Cardiac muscle cell (in vitro differentiated cells and primary cell): Measurements from ENCODE around the gene HSF2. TPM values are rescaled to one million over a fixed set of nuclear protein-coding genes. Genes with fewer than 3 reads are reported as not detected.
A peak's percentile ranks its signal among the peaks of the same experiment; 100 is the strongest.

Experiments used
- DNase-seq, 2 donors: peaks; one replicate each; pipeline versions ENCODE4 v3.0.0 to v3.0.0-alpha.2; 2010 to 2017; ENCODE audit warnings: low read depth in 1 of 2, low spot score in 1 of 2
- H3K27ac ChIP-seq: fragments of 200-600 bp; sonication (generic); 2 replicates; pipeline ENCODE4 v1.5.1; 2016
- H3K27me3 ChIP-seq: fragments of 200-600 bp; sonication (generic); 2 replicates; pipeline ENCODE4 v1.6.0; 2016; ENCODE audit warnings: control low read depth
- H3K36me3 ChIP-seq: fragments of 200-600 bp; sonication (generic); 2 replicates; pipeline ENCODE4 v1.5.1; 2016; ENCODE audit warnings: control low read depth
- H3K4me1 ChIP-seq: fragments of 200-600 bp; sonication (generic); 2 replicates; pipeline ENCODE4 v1.8.1; 2017; ENCODE audit warnings: low read depth, mild to moderate bottlenecking, mixed run types
- H3K4me3 ChIP-seq: fragments of 200-600 bp; sonication (generic); 2 replicates; pipeline ENCODE4 v1.5.1; 2016; ENCODE audit warnings: mild to moderate bottlenecking
- H3K9me3 ChIP-seq: fragments of 200-600 bp; sonication (generic); 2 replicates; pipeline ENCODE4 v1.5.1; 2017; ENCODE audit warnings: low read depth, mild to moderate bottlenecking, control low read depth
- polyA plus RNA-seq: library from polyadenylated mRNA; unstranded; fragments of >200 nt; fragmentation: Nextera tagmentation; extraction: Ambion mirVana; gene quantifications from 2 replicates; pipeline ENCODE4 v1.2.1, GENCODE V29; 2016
- total RNA-seq: library from RNA; depleted of rRNA; stranded (reverse); fragments of >200 nt; gene quantifications from 2 replicates; pipeline ENCODE4 v1.2.3, GENCODE V29; 2016
- TF ChIP-seq, protein P1 (sequence below): IDR thresholded peaks from 2 replicates; pipeline ENCODE4 v1.5.1; 2012; ENCODE audit warnings: low read depth, mild to moderate bottlenecking, low read length

Gene HSF2
- total and polyA plus RNA-seq, 2 experiments from 2014 or later: 42.0 to 72.3 TPM

DNA sequence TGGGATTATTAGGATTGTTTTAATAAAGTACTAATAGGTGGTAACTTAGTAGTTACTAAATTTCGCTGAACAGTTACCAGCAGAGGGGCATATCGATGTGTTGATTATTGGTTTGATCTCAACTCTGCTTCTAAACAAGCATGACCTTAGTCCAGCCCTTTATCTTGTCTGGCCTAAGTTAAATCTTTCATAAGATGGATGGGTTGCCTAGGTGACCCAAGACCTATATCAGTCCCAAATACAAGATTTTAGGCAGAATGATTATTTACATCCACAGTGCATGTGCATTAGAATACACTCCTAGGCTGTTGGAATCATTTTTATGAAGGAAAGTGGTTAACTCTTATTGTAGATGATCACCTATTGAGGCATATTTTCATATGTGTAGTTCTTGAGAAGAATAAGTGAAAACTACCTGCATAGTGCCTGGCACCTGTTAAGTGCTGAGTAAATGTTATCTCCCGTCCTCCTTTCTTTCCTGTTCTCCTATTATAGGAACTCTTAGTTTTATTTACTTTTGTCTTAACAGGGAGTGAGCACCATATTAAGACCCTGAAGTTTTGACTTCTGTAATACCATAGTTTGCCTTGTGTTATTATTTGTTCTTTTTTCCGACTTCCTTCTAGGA is 1.1 kb downstream of the HSF2 start:
- H3K36me3 ChIP-seq: no peaks in the 10 kb centered on the region
- no peak for DNase-seq
- H3K27ac ChIP-seq: no peak overlapping the region
- peak overlapping the region; percentile 92 for H3K4me3 ChIP-seq
- peaks cover 20% of the 10 kb centered on the region for H3K4me1 ChIP-seq
- TF ChIP-seq, protein P1, sequence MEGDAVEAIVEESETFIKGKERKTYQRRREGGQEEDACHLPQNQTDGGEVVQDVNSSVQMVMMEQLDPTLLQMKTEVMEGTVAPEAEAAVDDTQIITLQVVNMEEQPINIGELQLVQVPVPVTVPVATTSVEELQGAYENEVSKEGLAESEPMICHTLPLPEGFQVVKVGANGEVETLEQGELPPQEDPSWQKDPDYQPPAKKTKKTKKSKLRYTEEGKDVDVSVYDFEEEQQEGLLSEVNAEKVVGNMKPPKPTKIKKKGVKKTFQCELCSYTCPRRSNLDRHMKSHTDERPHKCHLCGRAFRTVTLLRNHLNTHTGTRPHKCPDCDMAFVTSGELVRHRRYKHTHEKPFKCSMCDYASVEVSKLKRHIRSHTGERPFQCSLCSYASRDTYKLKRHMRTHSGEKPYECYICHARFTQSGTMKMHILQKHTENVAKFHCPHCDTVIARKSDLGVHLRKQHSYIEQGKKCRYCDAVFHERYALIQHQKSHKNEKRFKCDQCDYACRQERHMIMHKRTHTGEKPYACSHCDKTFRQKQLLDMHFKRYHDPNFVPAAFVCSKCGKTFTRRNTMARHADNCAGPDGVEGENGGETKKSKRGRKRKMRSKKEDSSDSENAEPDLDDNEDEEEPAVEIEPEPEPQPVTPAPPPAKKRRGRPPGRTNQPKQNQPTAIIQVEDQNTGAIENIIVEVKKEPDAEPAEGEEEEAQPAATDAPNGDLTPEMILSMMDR: no peak
- H3K27me3 ChIP-seq: peaks cover 26% of the 10 kb centered on the region
- no peaks in the 10 kb centered on the region for H3K9me3 ChIP-seq

DNA sequence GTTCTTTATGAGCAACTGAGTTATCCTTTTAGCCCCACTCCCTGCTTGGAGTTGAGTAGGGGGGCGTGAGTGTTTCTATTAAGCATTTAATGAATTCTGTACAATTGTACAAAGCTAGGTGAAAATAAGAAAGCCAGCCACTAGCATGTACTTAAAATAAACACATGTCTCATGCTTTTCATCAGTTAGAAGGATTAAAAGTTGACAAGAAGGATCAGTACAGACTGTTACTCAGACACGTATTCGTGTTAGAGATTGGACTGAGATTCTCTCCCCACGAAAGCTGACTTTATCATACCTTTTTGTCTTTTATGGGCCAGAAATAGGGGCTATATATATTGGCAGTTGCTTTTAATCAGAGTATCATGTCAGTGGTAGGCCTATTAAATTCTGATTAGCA is 1.7 kb downstream of the HSF2 start:
- Histone ChIP-seq H3K27me3 (peaks cover 21% of the 10 kb centered on the region), H3K4me3 (peak overlapping the region; percentile 92), H3K27ac (no peak overlapping the region), H3K9me3 (no peaks in the 10 kb centered on the region), H3K36me3 (no peaks in the 10 kb centered on the region), H3K4me1 (peaks cover 20% of the 10 kb centered on the region)
- DNase-seq: no peak
- TF ChIP-seq, protein P1: no peak

DNA sequence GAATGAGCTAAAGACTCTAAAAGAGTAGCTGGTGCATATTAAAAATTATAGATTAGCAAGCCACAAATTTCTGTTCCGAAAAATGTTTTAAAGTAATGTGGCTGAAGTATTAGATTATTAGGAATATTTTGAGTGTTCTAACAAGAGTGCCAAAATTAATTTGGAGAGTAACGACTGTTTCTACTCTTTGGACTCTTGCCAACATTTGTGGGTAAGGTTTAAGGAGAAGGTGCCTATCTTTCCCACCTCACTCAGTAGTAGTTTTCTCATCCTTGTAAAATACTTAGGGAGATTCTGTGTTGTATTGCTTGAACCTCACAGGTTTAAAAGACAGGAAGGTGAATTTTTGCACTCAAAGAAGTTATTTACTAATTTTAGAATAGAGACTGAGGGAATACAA is 5.0 kb downstream of the HSF2 start:
- Histone ChIP-seq H3K9me3 (no peaks in the 10 kb centered on the region), H3K27me3 (no peaks in the 10 kb centered on the region), H3K27ac (no peak overlapping the region), H3K36me3 (no peaks in the 10 kb centered on the region), H3K4me1 (peaks cover 26% of the 10 kb centered on the region), H3K4me3 (no peak overlapping the region)
- no peak for DNase-seq
- TF ChIP-seq, protein P1: no peak

DNA sequence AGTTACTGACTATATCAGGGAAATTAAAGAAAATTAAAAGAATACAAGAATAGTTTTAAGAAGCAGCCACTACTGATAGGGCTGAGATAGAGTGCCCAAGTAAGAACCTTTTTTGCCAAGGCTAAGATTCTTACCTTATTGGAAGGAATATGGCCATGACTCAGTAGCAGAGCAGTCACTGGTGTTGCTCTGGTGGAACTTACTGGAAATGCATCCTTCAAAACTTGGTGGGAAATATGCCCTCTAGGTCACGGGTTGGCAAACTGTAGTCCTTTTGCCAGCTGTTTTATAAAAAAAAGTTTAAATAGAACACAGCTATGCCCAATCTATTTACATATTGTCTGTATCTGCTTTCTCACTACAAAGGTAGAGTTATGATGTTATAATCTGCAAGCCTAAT is 6.0 kb downstream of the HSF2 start:
- H3K9me3 ChIP-seq: no peaks in the 10 kb centered on the region
- TF ChIP-seq, protein P1: no peak
- peak in 1 of 2 donors; percentile 9 for DNase-seq

GRCh38 chr6:122406187-122406586 is 6.7 kb downstream of the HSF2 start:
- peaks cover 26% of the 10 kb centered on the region for H3K4me1 ChIP-seq
- no peak overlapping the region for H3K4me3 ChIP-seq
- H3K27me3 ChIP-seq: no peaks in the 10 kb centered on the region
- TF ChIP-seq, protein P1: no peak
- no peaks in the 10 kb centered on the region for H3K36me3 ChIP-seq
- H3K9me3 ChIP-seq: no peaks in the 10 kb centered on the region
- DNase-seq: no peak
- no peak overlapping the region for H3K27ac ChIP-seq

More for the DNA sequence above, 6.0 kb downstream of the HSF2 start:
- Histone ChIP-seq H3K27me3 (no peaks in the 10 kb centered on the region), H3K4me1 (peaks cover 26% of the 10 kb centered on the region), H3K36me3 (no peaks in the 10 kb centered on the region), H3K4me3 (no peak overlapping the region), H3K27ac (no peak overlapping the region)
